ENCODE results near the gene CEP290. TPM values are rescaled to one million over a fixed set of nuclear protein-coding genes. Genes with fewer than 3 reads are reported as not detected.

Gene CEP290
- total and polyA plus RNA-seq, 4 donors, result 1.0 to 4.7 (median 4.0) TPM

- H3K27ac ChIP-seq (ENCODE audit: low read depth in 1 of 2, low read length in 2 of 2), result no peak overlapping the region
- peaks cover 0 to 2% (median 0%) of the 10 kb centered on the region in 4 donors for H3K9me3 ChIP-seq (ENCODE audit: control insufficient read depth in 4 of 4, low read length in 3 of 4)
- H3K4me1 ChIP-seq (ENCODE audit: control insufficient read depth in 4 of 4, insufficient read depth in 4 of 4, low read length in 3 of 4), result no peaks in the 10 kb centered on the region
- DNase-seq (ENCODE audit: low spot score), result no peak
- no peaks in the 10 kb centered on the region for H3K27me3 ChIP-seq (ENCODE audit: control insufficient read depth in 4 of 4, insufficient read depth in 4 of 4, low read length in 3 of 4)
- WGBS, result 86% methylated on average over 3 of the region's 3 CpGs
- H3K9ac ChIP-seq (ENCODE audit: low read depth in 1 of 2, low read length in 2 of 2), result no peak overlapping the region
- TF ChIP-seq RAD21 (IDR thresholded peaks at IDR 0.05) (no peak), EGR1 (IDR thresholded peaks at IDR 0.05; ENCODE audit: low read depth in 2 of 2) (no peak)
- peaks cover 2 to 19% (median 8%) of the 10 kb centered on the region in 4 donors for H3K36me3 ChIP-seq (ENCODE audit: control insufficient read depth in 4 of 4, insufficient read depth in 3 of 4, low read depth in 1 of 4, low read length in 3 of 4)
- H3K4me3 ChIP-seq (ENCODE audit: low read depth in 1 of 3, low read length in 3 of 3), result no peak overlapping the region
Observed at GRCh38 chr12:88181881-88182280, 40.0 kb upstream of the CEP290 start.

DNA sequence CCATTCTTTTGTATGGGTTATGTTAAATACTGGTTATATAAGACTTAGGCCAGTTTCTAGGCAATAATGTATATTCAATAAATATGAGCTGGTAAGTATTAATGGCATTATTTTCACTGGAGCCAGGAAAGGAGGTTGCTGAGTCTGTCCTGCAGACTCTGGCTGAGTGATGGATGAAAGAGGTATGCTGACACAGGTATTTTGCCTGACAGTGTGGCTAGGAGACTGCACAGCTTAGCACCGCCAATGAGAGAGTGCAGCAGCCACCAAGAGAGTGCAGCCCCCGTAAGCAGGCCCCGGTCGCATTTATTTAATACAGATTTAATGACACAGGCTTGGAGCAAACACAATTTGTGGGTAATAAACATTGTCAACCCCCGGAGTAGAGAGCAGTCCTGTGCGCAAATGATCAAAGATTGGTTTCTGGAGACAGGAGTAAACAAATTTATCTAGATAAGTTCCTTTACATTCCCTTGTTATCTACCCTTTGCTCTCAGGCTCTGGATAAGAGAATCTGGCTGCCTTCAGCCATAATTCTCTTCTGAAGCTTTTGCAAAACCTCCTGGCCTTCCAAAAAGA, 37.6 kb upstream of the CEP290 start:
- H3K9me3 ChIP-seq (ENCODE audit: control insufficient read depth in 4 of 4, low read length in 3 of 4), result peaks cover 0 to 2% (median 0%) of the 10 kb centered on the region in 4 donors
- 91% methylated on average over 6 of the region's 6 CpGs for WGBS
- no peak for DNase-seq (ENCODE audit: low spot score)
- no peak overlapping the region for H3K4me3 ChIP-seq (ENCODE audit: low read depth in 1 of 3, low read length in 3 of 3)
- H3K27me3 ChIP-seq (ENCODE audit: control insufficient read depth in 4 of 4, insufficient read depth in 4 of 4, low read length in 3 of 4), result no peaks in the 10 kb centered on the region
- H3K9ac ChIP-seq (ENCODE audit: low read depth in 1 of 2, low read length in 2 of 2), result no peak overlapping the region
- no peaks in the 10 kb centered on the region for H3K4me1 ChIP-seq (ENCODE audit: control insufficient read depth in 4 of 4, insufficient read depth in 4 of 4, low read length in 3 of 4)
- TF ChIP-seq, protein P1, sequence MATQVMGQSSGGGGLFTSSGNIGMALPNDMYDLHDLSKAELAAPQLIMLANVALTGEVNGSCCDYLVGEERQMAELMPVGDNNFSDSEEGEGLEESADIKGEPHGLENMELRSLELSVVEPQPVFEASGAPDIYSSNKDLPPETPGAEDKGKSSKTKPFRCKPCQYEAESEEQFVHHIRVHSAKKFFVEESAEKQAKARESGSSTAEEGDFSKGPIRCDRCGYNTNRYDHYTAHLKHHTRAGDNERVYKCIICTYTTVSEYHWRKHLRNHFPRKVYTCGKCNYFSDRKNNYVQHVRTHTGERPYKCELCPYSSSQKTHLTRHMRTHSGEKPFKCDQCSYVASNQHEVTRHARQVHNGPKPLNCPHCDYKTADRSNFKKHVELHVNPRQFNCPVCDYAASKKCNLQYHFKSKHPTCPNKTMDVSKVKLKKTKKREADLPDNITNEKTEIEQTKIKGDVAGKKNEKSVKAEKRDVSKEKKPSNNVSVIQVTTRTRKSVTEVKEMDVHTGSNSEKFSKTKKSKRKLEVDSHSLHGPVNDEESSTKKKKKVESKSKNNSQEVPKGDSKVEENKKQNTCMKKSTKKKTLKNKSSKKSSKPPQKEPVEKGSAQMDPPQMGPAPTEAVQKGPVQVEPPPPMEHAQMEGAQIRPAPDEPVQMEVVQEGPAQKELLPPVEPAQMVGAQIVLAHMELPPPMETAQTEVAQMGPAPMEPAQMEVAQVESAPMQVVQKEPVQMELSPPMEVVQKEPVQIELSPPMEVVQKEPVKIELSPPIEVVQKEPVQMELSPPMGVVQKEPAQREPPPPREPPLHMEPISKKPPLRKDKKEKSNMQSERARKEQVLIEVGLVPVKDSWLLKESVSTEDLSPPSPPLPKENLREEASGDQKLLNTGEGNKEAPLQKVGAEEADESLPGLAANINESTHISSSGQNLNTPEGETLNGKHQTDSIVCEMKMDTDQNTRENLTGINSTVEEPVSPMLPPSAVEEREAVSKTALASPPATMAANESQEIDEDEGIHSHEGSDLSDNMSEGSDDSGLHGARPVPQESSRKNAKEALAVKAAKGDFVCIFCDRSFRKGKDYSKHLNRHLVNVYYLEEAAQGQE (IDR thresholded peaks at IDR 0.05), result no peak
- no peak for TF ChIP-seq NR2F2 (IDR thresholded peaks at IDR 0.05)
- TF ChIP-seq GABPA (IDR thresholded peaks at IDR 0.05 in 1 of 2, conservative IDR thresholded peaks at IDR 0.05 in 1 of 2), result no peak
- no peak for TF ChIP-seq JUND (IDR thresholded peaks at IDR 0.05)
- TF ChIP-seq HNF4A (conservative IDR thresholded peaks at IDR 0.05), result no peak
- TF ChIP-seq CTCF (IDR thresholded peaks at IDR 0.05; ENCODE audit: low read depth, low read length, missing input control), result no peak
- TF ChIP-seq HNF4G (IDR thresholded peaks at IDR 0.05), result no peak
- TF ChIP-seq FOXA2 (IDR thresholded peaks at IDR 0.05), result no peak
- TF ChIP-seq FOXA1 (IDR thresholded peaks at IDR 0.05), result no peak
- H3K36me3 ChIP-seq (ENCODE audit: control insufficient read depth in 4 of 4, insufficient read depth in 3 of 4, low read depth in 1 of 4, low read length in 3 of 4), result peaks cover 6 to 23% (median 11%) of the 10 kb centered on the region in 4 donors
- no peak overlapping the region for H3K27ac ChIP-seq (ENCODE audit: low read depth in 1 of 2, low read length in 2 of 2)

GRCh38 chr12:88175544-88175943, 33.7 kb upstream of the CEP290 start:
- H3K9me3 ChIP-seq (ENCODE audit: control insufficient read depth in 4 of 4, low read length in 3 of 4), result no peaks in the 10 kb centered on the region
- H3K27me3 ChIP-seq (ENCODE audit: control insufficient read depth in 4 of 4, insufficient read depth in 4 of 4, low read length in 3 of 4), result no peaks in the 10 kb centered on the region
- H3K36me3 ChIP-seq (ENCODE audit: control insufficient read depth in 4 of 4, insufficient read depth in 3 of 4, low read depth in 1 of 4, low read length in 3 of 4), result peaks cover 6 to 27% (median 10%) of the 10 kb centered on the region in 4 donors
- H3K4me3 ChIP-seq (ENCODE audit: low read depth in 1 of 3, low read length in 3 of 3), result no peak overlapping the region
- DNase-seq (ENCODE audit: low spot score), result no peak
- WGBS, result 97% methylated on average over 3 of the region's 3 CpGs
- H3K4me1 ChIP-seq (ENCODE audit: control insufficient read depth in 4 of 4, insufficient read depth in 4 of 4, low read length in 3 of 4), result no peaks in the 10 kb centered on the region
- no peak overlapping the region for H3K27ac ChIP-seq (ENCODE audit: low read depth in 1 of 2, low read length in 2 of 2)
- H3K9ac ChIP-seq (ENCODE audit: low read depth in 1 of 2, low read length in 2 of 2), result no peak overlapping the region
- no peak for TF ChIP-seq GABPA (IDR thresholded peaks at IDR 0.05 in 1 of 2, conservative IDR thresholded peaks at IDR 0.05 in 1 of 2)
- TF ChIP-seq, protein P2, sequence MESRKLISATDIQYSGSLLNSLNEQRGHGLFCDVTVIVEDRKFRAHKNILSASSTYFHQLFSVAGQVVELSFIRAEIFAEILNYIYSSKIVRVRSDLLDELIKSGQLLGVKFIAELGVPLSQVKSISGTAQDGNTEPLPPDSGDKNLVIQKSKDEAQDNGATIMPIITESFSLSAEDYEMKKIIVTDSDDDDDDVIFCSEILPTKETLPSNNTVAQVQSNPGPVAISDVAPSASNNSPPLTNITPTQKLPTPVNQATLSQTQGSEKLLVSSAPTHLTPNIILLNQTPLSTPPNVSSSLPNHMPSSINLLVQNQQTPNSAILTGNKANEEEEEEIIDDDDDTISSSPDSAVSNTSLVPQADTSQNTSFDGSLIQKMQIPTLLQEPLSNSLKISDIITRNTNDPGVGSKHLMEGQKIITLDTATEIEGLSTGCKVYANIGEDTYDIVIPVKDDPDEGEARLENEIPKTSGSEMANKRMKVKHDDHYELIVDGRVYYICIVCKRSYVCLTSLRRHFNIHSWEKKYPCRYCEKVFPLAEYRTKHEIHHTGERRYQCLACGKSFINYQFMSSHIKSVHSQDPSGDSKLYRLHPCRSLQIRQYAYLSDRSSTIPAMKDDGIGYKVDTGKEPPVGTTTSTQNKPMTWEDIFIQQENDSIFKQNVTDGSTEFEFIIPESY (IDR thresholded peaks at IDR 0.05), result no peak
